ENCODE measurements around the gene PLA2G4B.

PLA2G4B gene, protein sequence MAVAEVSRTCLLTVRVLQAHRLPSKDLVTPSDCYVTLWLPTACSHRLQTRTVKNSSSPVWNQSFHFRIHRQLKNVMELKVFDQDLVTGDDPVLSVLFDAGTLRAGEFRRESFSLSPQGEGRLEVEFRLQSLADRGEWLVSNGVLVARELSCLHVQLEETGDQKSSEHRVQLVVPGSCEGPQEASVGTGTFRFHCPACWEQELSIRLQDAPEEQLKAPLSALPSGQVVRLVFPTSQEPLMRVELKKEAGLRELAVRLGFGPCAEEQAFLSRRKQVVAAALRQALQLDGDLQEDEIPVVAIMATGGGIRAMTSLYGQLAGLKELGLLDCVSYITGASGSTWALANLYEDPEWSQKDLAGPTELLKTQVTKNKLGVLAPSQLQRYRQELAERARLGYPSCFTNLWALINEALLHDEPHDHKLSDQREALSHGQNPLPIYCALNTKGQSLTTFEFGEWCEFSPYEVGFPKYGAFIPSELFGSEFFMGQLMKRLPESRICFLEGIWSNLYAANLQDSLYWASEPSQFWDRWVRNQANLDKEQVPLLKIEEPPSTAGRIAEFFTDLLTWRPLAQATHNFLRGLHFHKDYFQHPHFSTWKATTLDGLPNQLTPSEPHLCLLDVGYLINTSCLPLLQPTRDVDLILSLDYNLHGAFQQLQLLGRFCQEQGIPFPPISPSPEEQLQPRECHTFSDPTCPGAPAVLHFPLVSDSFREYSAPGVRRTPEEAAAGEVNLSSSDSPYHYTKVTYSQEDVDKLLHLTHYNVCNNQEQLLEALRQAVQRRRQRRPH

GRCh38 chr15:41838400-41838897, at the start of gene PLA2G4B:
Gene PLA2G4B, plus strand, starts transcription at chr15:41838847. Its CDS starts 67 bp downstream, at chr15:41838914.
- TF ChIP-seq POLR2A (IDR thresholded peaks at IDR 0.05; ENCODE audit: low read depth, low read length): no peak
- FAIRE-seq (no peak), DNase-seq (ENCODE audit: insufficient read length, low spot score) (no peak)

DNA sequence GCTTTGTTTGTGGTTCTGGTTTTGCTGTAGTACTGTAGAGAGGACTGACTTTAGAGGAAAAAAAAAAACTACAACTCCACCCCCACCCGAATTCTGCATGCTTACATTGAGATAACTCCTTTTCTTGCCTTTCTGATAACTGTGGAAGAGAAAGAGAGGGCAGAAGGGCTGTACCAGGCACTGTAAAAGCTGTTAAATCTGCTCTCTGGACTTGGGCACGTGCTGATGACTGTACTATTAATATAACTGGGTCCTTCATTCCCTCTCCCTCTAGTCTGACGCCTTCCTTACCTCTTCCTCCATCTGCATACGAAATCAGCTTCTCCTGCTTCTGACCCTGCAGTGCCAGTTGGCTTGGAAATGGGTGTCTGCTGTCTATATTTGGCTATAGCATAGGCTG, 49.4 kb upstream of the PLA2G4B start:
- FAIRE-seq (no peak), DNase-seq (ENCODE audit: insufficient read length, low spot score) (no peak)
- TF ChIP-seq POLR2A (IDR thresholded peaks at IDR 0.05; ENCODE audit: low read depth, low read length): no peak

DNA sequence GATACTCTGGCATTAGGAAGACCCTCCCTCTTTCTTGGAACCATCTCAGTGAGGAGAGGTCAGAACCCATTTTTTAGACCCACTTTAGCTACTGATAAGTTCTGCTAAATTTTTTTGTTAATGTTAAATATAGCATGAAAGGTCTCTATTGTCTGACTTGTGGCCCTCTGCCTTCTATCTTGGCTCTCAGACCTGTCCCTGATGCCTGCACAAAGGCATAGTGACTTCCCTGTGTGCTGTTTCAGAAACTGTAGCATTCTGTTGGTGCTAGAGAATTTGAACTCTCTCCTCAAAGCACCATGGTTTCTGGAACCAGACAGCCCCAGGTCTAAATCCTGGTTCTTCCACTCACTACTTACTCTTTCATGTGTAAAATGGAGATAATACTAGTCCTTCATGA, 49.0 kb upstream of the PLA2G4B start:
- DNase-seq (ENCODE audit: insufficient read length, low spot score) (no peak), FAIRE-seq (no peak)
- no peak for TF ChIP-seq POLR2A (IDR thresholded peaks at IDR 0.05; ENCODE audit: low read depth, low read length)

GRCh38 chr15:41790169-41790568, 48.5 kb upstream of the PLA2G4B start:
- FAIRE-seq (no peak), DNase-seq (ENCODE audit: insufficient read length, low spot score) (no peak)
- no peak for TF ChIP-seq POLR2A (IDR thresholded peaks at IDR 0.05; ENCODE audit: low read depth, low read length)

DNA sequence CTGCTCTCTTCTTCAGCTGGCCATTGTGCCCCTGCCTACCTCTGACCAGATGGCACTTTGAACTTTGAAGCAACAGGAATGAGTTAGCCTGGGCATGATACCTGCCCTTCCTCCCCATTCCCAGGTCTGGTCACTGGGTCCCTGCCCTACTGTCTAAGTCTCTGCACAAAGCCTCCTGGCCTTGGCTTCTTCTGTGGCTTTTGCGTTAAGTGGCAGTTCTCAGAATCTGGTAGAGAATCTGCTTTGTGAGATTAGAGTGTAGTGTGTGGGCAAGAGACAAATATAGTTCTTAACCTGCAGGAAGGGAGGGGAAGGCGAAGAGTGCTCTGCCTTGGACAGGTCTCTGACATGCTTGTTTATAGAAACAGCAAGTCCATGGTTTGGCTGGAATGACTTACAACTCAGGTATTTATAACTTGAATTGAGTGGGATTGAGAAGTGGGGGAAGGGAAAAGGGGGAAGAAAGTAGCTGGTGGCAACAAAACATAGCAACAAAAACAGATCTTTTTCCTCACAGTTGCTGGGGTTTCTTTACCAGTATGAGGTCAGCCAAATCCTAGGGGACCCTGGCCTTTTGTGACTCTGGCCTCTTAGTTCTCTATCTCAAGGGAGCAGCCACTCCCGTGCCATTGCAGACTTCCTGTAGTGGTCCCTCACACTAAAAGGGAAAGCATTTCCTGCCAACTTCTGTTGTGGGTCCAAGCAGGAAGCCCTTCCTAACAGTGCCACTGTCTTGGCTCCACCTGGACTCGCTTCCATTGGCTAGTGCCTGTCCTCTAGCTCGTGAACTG, 47.7 kb upstream of the PLA2G4B start:
- TF ChIP-seq POLR2A (IDR thresholded peaks at IDR 0.05; ENCODE audit: low read depth, low read length): no peak
- DNase-seq (ENCODE audit: insufficient read length, low spot score): peak; percentile 38
- no peak for FAIRE-seq

DNA sequence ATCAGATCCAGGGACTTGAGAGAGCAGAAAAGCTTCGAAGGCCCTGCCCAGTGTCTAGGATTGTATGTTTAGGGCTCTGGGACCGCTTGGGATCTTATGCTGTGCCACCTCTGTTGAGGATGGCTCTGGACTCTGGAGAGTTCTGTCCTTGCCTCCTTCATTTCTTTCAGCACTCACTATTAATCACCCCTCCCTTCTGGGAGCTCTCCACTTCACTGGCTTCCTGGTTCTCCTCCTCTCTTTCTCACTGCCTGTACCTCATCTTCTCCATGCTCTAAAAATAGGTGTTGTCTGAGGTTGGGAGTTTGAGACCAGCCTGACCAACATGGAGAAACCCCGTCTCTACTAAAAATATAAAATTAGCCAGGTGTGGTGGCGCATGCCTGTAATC, 47.1 kb upstream of the PLA2G4B start:
- DNase-seq (ENCODE audit: insufficient read length, low spot score): no peak
- no peak for FAIRE-seq
- TF ChIP-seq POLR2A (IDR thresholded peaks at IDR 0.05; ENCODE audit: low read depth, low read length): no peak

- no peak for DNase-seq (ENCODE audit: insufficient read length, low spot score)
- TF ChIP-seq POLR2A (IDR thresholded peaks at IDR 0.05; ENCODE audit: low read depth, low read length): no peak
- FAIRE-seq: no peak
Measured at GRCh38 chr15:41792000-41792637, 46.5 kb upstream of the PLA2G4B start.

GRCh38 chr15:41794081-41794480, 44.6 kb upstream of the PLA2G4B start:
- no peak for FAIRE-seq
- no peak for DNase-seq (ENCODE audit: insufficient read length, low spot score)
- TF ChIP-seq POLR2A (IDR thresholded peaks at IDR 0.05; ENCODE audit: low read depth, low read length): no peak

- DNase-seq (ENCODE audit: insufficient read length, low spot score) (no peak), FAIRE-seq (no peak)
- no peak for TF ChIP-seq POLR2A (IDR thresholded peaks at IDR 0.05; ENCODE audit: low read depth, low read length)
Measured at GRCh38 chr15:41795996-41796856, 42.4 kb upstream of the PLA2G4B start.

GRCh38 chr15:41797201-41797944, 41.3 kb upstream of the PLA2G4B start:
- FAIRE-seq: no peak
- no peak for TF ChIP-seq POLR2A (IDR thresholded peaks at IDR 0.05; ENCODE audit: low read depth, low read length)
- no peak for DNase-seq (ENCODE audit: insufficient read length, low spot score)

DNA sequence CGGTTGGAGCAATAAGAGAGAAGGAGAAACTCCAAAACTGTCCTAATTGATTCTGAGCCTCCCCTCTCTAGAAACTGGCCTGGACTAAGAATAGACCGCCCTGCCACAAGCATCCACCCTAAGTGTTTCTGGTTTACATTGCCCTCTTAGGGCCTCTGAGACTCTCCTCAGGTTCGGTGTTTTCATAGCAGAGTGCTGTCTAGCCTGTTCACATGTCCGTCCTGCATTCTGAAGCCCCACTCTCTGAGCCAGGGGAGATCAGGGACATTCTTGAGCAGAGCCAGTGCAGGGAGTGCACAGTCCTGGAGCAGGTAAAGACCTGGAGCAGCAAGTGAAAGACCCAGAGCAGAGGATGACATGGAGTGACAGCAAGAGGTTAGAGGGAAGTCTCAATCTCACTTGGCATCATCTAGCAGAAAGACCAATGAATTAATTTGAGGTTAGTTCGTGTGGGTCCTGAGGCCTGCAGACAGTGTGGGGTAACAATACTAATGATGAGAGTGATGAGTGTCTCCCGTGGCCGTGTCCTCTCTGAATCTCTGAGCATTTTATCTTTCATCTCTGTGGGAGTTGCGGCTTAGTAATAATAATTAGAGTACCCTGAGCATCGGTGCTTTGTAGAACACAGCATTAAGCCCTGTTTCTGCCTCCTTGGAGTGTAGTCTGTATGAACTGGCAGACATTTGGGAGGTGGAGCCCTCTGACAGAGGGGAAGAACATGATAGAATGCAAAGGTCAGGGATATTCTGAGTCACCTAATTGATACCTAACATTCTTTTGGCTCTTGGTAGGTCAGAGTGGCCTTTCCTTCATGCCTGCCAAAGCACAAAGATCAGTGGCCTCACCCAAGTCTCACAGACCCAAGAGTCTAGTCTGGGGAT, 39.8 kb upstream of the PLA2G4B start:
- peak; percentile 26 for DNase-seq (ENCODE audit: insufficient read length, low spot score)
- no peak for FAIRE-seq
- TF ChIP-seq POLR2A (IDR thresholded peaks at IDR 0.05; ENCODE audit: low read depth, low read length): no peak

Measured in H54 (cell line).